Measurements from ENCODE around the gene OS9. TPM values are rescaled to one million over a fixed set of nuclear protein-coding genes. Genes with fewer than 3 reads are reported as not detected.

OS9 gene
- total and polyA plus RNA-seq, 9 of the 15 experiments (the other 6 are each of a cell fraction or from before 2014, with no cell fraction given) = 4.6 to 105 (median 89.5) TPM

DNA sequence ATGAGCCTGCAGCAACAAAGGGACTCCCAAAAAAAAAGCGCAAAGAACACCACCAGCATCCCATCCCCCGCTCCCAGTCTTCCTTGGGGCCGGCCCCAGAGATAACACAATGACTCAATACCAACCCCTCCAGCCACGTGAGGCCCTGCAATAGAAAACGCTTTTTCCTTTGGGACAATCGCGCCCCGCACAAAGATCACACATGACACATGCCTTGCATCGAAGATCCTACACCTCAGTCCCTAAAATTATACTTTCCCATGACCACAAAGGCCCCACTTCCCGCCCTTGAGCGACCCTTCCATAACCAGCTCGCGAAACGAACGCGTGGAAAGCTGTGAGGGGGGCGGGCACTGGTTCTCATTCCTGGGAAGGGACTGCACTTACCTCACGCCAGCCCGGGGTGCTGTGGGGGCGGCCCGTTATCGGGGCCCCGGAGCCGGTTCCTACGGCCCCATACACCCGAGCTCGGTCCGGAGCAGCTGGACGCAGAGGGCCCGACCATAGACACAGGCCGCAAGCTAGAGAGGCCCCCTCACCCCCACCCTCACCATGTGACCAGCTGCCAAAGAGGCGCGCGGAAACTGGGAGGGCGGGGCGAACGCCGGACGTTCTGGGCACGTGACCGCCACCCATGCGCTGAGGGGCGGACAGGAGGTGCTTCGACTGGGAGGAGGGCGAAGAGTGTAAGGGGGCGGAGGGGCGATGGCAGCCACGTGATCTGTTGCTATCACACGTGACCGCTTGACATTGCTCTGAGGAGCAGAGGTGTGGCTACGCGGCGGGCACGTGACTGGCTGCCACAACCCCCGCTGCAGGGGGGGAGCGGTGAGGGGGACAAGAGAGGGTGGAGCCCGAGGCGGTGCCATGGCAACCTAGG lies 58.1 kb downstream of the OS9 start, which contains the start of gene CDK4 (continued):
- TF ChIP-seq ZBTB40 (IDR thresholded peaks at IDR 0.05) = peak; percentile 65; the same call in 1 of the 2 replicates
- TF ChIP-seq ZBTB40 (CRISPR knock-in tag; IDR thresholded peaks at IDR 0.05) = no peak
- TF ChIP-seq NFE2 (IDR thresholded peaks at IDR 0.05; ENCODE audit: low read depth) = peak; percentile 66
- peak; percentile 31 for TF ChIP-seq ARHGAP35 (IDR thresholded peaks at IDR 0.05; ENCODE audit: partially characterized antibody)
- peak; percentile 33 for TF ChIP-seq CHD1 (IDR thresholded peaks at IDR 0.05; ENCODE audit: low read length)
- no peak for TF ChIP-seq SLC30A9 (CRISPR knock-in tag; IDR thresholded peaks at IDR 0.05)
- TF ChIP-seq CBX5 (IDR thresholded peaks at IDR 0.05; ENCODE audit: borderline replicate concordance, low read depth) = no peak
- TF ChIP-seq CHCHD3 (CRISPR knock-in tag; IDR thresholded peaks at IDR 0.05) = no peak
- TF ChIP-seq ETV1 (tag; conservative IDR thresholded peaks at IDR 0.05; ENCODE audit: low read depth) = peak; percentile 62
- TF ChIP-seq ZNF778 (CRISPR knock-in tag; IDR thresholded peaks at IDR 0.05) = no peak
- no peak; the same call in 1 of the 2 replicates for TF ChIP-seq HLTF (IDR thresholded peaks at IDR 0.05)
- TF ChIP-seq, protein P1, sequence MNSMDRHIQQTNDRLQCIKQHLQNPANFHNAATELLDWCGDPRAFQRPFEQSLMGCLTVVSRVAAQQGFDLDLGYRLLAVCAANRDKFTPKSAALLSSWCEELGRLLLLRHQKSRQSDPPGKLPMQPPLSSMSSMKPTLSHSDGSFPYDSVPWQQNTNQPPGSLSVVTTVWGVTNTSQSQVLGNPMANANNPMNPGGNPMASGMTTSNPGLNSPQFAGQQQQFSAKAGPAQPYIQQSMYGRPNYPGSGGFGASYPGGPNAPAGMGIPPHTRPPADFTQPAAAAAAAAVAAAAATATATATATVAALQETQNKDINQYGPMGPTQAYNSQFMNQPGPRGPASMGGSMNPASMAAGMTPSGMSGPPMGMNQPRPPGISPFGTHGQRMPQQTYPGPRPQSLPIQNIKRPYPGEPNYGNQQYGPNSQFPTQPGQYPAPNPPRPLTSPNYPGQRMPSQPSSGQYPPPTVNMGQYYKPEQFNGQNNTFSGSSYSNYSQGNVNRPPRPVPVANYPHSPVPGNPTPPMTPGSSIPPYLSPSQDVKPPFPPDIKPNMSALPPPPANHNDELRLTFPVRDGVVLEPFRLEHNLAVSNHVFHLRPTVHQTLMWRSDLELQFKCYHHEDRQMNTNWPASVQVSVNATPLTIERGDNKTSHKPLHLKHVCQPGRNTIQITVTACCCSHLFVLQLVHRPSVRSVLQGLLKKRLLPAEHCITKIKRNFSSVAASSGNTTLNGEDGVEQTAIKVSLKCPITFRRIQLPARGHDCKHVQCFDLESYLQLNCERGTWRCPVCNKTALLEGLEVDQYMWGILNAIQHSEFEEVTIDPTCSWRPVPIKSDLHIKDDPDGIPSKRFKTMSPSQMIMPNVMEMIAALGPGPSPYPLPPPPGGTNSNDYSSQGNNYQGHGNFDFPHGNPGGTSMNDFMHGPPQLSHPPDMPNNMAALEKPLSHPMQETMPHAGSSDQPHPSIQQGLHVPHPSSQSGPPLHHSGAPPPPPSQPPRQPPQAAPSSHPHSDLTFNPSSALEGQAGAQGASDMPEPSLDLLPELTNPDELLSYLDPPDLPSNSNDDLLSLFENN (IDR thresholded peaks at IDR 0.05; ENCODE audit: low read depth in 2 of 2, low read length in 2 of 2) = peak in 1 of 2 experiments; percentile 26; a peak in 1 of 4 replicates
- peak in 1 of 2 experiments; percentile 81; a peak in 2 of 4 replicates for TF ChIP-seq RCOR1 (IDR thresholded peaks at IDR 0.05; ENCODE audit: borderline replicate concordance in 1 of 2, low read depth in 2 of 2, low read length in 2 of 2)
- peak; percentile 83; the same call in 1 of the 2 replicates for TF ChIP-seq ESRRA (IDR thresholded peaks at IDR 0.05; ENCODE audit: borderline replicate concordance, low read depth)
- TF ChIP-seq MYBL2 (IDR thresholded peaks at IDR 0.05; ENCODE audit: low read depth) = no peak
- no peak for TF ChIP-seq MYBL2 (CRISPR knock-in tag; IDR thresholded peaks at IDR 0.05; ENCODE audit: borderline replicate concordance)
